K562 (cell line): ENCODE results near the gene SDC3. TPM values are rescaled to one million over a fixed set of nuclear protein-coding genes. Genes with fewer than 3 reads are reported as not detected.
A peak's percentile ranks its signal among the peaks of the same experiment; 100 is the strongest.

Source experiments
- ATAC-seq: fragments of 200-7000 bp; cut with Tn5 transposase; 3 replicates; pipeline ENCODE4 v1.9.1; 2020; ENCODE audit warnings: moderate library complexity
- BruUV-seq: library from RNA; stranded (reverse); fragments of 400-500 nt; replicated peaks from 2 replicates; lab custom pipeline; 2021; lab: Mats Ljungman, UMichigan
- CTCF ChIA-PET: fragments of 300-600 bp; formaldehyde crosslinking; extraction: SDS; loops from one replicate; lab custom pipeline; 2021; ENCODE audit warnings: low intra/inter-chr PET ratio; lab: Yijun Ruan, JAX
- POLR2A ChIA-PET: fragments of 300-600, 350-650 bp; sonication (Branson Sonifier 250); formaldehyde crosslinking; extraction: SDS; loops from one replicate; lab custom pipeline; 2021; ENCODE audit warnings: antibody characterized with exemption, inconsistent platforms; lab: Yijun Ruan, JAX
- DNase-seq, 4 experiments: peaks; one replicate each; pipeline versions ENCODE4 v3.0.0 to v3.0.0-alpha.2; 2011 to 2018; ENCODE audit warnings: low spot score in 3 of 4, mixed read lengths in 3 of 4; ENCODE audit errors: extremely low read depth in 1 of 4
- FAIRE-seq: peaks from 2 replicates; lab custom pipeline; 2011; peaks lifted over from hg19 to GRCh38; lab: Jason Lieb, UNC
- H2AFZ ChIP-seq: 2 replicates; pipeline ENCODE4 v1.6.0; 2011; ENCODE audit warnings: low read depth, low read length, control low read depth, inconsistent platforms
- H3K27ac ChIP-seq: fragments of 200-600 bp; 3 replicates; pipeline ENCODE4 v1.8.0; 2011; ENCODE audit warnings: low read depth, mild to moderate bottlenecking, control low read depth, inconsistent platforms, low read length, moderate library complexity, mixed read lengths; ENCODE audit errors: extremely low read depth
- H3K27me3 ChIP-seq, 2 experiments: fragments of 300-600 bp in 1 of 2; 2 replicates in 1 of 2; 3 replicates in 1 of 2; pipeline versions ENCODE4 v1.6.0 to v1.8.0; 2011; ENCODE audit warnings: inconsistent platforms in 2 of 2, low read length in 2 of 2, mild to moderate bottlenecking in 1 of 2, mixed read lengths in 1 of 2, moderate library complexity in 1 of 2; ENCODE audit not compliant: control insufficient read depth in 2 of 2, insufficient read depth in 2 of 2
- H3K36me3 ChIP-seq: fragments of 300-600 bp; 3 replicates; pipeline ENCODE4 v1.8.0; 2011; ENCODE audit warnings: mild to moderate bottlenecking, low read length, inconsistent platforms; ENCODE audit not compliant: control insufficient read depth, insufficient read depth
- H3K4me1 ChIP-seq, 2 experiments: fragments of 200-600 bp in 1 of 2; replicated peaks in 1 of 2; 2 replicates in 1 of 2; 3 replicates in 1 of 2; pipeline versions ENCODE4 v1.5.1 to v1.8.0; 2011; ENCODE audit warnings: inconsistent platforms in 2 of 2, low read length in 2 of 2, mild to moderate bottlenecking in 1 of 2, mixed read lengths in 1 of 2, moderate library complexity in 1 of 2; ENCODE audit not compliant: control insufficient read depth in 2 of 2, insufficient read depth in 2 of 2
- H3K4me2 ChIP-seq: 2 replicates; pipeline ENCODE4 v1.6.1; 2011; ENCODE audit warnings: low read length, control low read depth, inconsistent platforms, mixed read lengths; ENCODE audit not compliant: insufficient read depth
- H3K4me3 ChIP-seq: fragments of 200-600 bp; sonication (generic), shearing (Covaris generic); 2 replicates; pipeline ENCODE4 v1.5.1; 2016; ENCODE audit warnings: control low read depth, inconsistent platforms
- H3K79me2 ChIP-seq: fragments of 200-600 bp; 3 replicates; pipeline ENCODE4 v1.8.0; 2011; ENCODE audit warnings: low read length, inconsistent platforms; ENCODE audit not compliant: control insufficient read depth, insufficient read depth
- H3K9ac ChIP-seq, 2 experiments: 2 replicates each; pipeline versions ENCODE4 v1.6.0 to v1.6.1; 2011; ENCODE audit warnings: low read depth in 2 of 2, low read length in 2 of 2, control low read depth in 1 of 2, inconsistent platforms in 1 of 2, mild to moderate bottlenecking in 1 of 2, mixed read lengths in 1 of 2; ENCODE audit not compliant: insufficient read depth in 1 of 2
- H3K9me1 ChIP-seq: one replicate; pipeline ENCODE4 v1.6.0; 2011; ENCODE audit warnings: inconsistent platforms, mild to moderate bottlenecking, low read length, moderate library complexity; ENCODE audit not compliant: control insufficient read depth, insufficient read depth
- H3K9me3 ChIP-seq: replicated peaks from 2 replicates; pipeline ENCODE4 v1.5.1; 2011; ENCODE audit warnings: low read depth, low read length, inconsistent platforms; ENCODE audit not compliant: control insufficient read depth, insufficient read depth
- H4K20me1 ChIP-seq: replicated peaks from 2 replicates; pipeline ENCODE4 v1.6.1; 2011; ENCODE audit warnings: low read length, inconsistent platforms, mixed read lengths; ENCODE audit not compliant: control insufficient read depth, insufficient read depth
- CEBPB ChIP-seq: fragments of 450-650 bp; IDR thresholded peaks from 2 replicates; pipeline ENCODE4 v1.6.1; 2016; ENCODE audit warnings: missing genetic modification characterization, missing compliant biosample characterization
- EGR1 ChIP-seq: fragments of 450-650 bp; conservative IDR thresholded peaks from 2 replicates; pipeline ENCODE4 v1.6.1; 2017; ENCODE audit warnings: mild to moderate bottlenecking
- FOXJ3 ChIP-seq: sonication (generic); formaldehyde crosslinking; IDR thresholded peaks from 2 replicates; pipeline ENCODE4 v1.4.0; 2020; ENCODE audit warnings: mild to moderate bottlenecking, missing genetic modification reagents
- HDAC6 ChIP-seq: IDR thresholded peaks from 2 replicates; pipeline ENCODE4 v1.6.1; 2012; ENCODE audit warnings: low read depth, mild to moderate bottlenecking, control low read depth, inconsistent platforms, low read length, moderate library complexity
- MEF2D ChIP-seq: conservative IDR thresholded peaks from 2 replicates; pipeline ENCODE4 v1.6.1; 2016; ENCODE audit warnings: low read depth, missing genetic modification characterization, missing compliant biosample characterization
- MYBL2 ChIP-seq, 2 experiments: fragments of 450-650 bp in 1 of 2; sonication (generic) in 1 of 2; formaldehyde crosslinking in 1 of 2; IDR thresholded peaks; 2 replicates each; pipeline versions ENCODE4 v1.6.1 to v1.8.1; 2017 to 2022; ENCODE audit warnings: borderline replicate concordance in 1 of 2, inconsistent platforms in 1 of 2, low read depth in 1 of 2, mild to moderate bottlenecking in 1 of 2, missing genetic modification reagents in 1 of 2, moderate library complexity in 1 of 2
- NCOA1 ChIP-seq: fragments of 450-650 bp; IDR thresholded peaks from 2 replicates; pipeline ENCODE4 v1.6.1; 2016; ENCODE audit warnings: low read depth
- RHOXF2B ChIP-seq: fragments of 250-450 bp; sonication (Bioruptor Pico); conservative IDR thresholded peaks from 2 replicates; pipeline ENCODE4 v1.5.1; 2021
- SMAD3 ChIP-seq: fragments of 450-650 bp; formaldehyde crosslinking; conservative IDR thresholded peaks from 2 replicates; pipeline ENCODE4 v1.4.0; 2020; ENCODE audit warnings: mild to moderate bottlenecking
- ZFX ChIP-seq: sonication (generic); formaldehyde crosslinking; IDR thresholded peaks from 2 replicates; pipeline ENCODE4 v1.8.0; 2022; ENCODE audit warnings: mild to moderate bottlenecking, missing genetic modification reagents, moderate library complexity
- ZNF263 ChIP-seq: sonication (generic); formaldehyde crosslinking; IDR thresholded peaks from 2 replicates; pipeline ENCODE4 v1.8.0; 2022; ENCODE audit warnings: mild to moderate bottlenecking, missing genetic modification reagents, borderline replicate concordance
- WGBS: fragments of 100-300 bp; shearing (Covaris generic); methylation state at CpG from one replicate; pipeline ENCODE4 v1.1.6; 2016; ENCODE audit warnings: low coverage, mixed read lengths; ENCODE audit not compliant: insufficient coverage; ENCODE audit errors: missing lambda C conversion rate; 5-methylcytosine and 5-hydroxymethylcytosine counted together
- in situ Hi-C: fragments of 300-500 bp; cut with MboI; formaldehyde crosslinking; loops from 4 replicates; pipeline ENCODE4 v1.15.0; 2018; ENCODE audit warnings: inconsistent platforms, mixed read lengths
- intact Hi-C: fragments of 100-400 bp; cut with micrococcal nuclease; formaldehyde crosslinking; loops from 2 replicates; pipeline ENCODE4 v1.14.2; 2022
- polyA plus RNA-seq, 8 experiments: library from polyadenylated mRNA; depleted of rRNA in 4 of 8; stranded (reverse) in 5 of 8; unstranded in 3 of 8; fragments of >200 nt; fragmentation: Nextera tagmentation in 2 of 8; fragmentation: Illumina TruSeq in 1 of 8; extraction: Ambion mirVana in 2 of 8; extraction: Trizol in 1 of 8; gene quantifications; 2 replicates each; pipeline versions ENCODE4 v1.2.1 to v1.2.3, GENCODE V29; 2011 to 2014; ENCODE audit warnings: inconsistent platforms in 1 of 8, missing spikeins in 1 of 8
- total RNA-seq, 7 experiments: library from RNA; depleted of rRNA in 6 of 7; stranded (reverse); fragments of >200 nt in 6 of 7; fragmentation: Illumina TruSeq in 2 of 7; extraction: Trizol in 2 of 7; gene quantifications; 2 replicates each; pipeline versions ENCODE4 v1.2.1 to v1.2.3, GENCODE V29; 2011 to 2021; ENCODE audit warnings: low replicate concordance in 1 of 7
- TF ChIP-seq, protein P1 (sequence below): fragments of 250-450 bp; sonication (Bioruptor Pico); IDR thresholded peaks from 2 replicates; pipeline ENCODE4 v1.8.0; 2021; ENCODE audit warnings: moderate library complexity, mild to moderate bottlenecking, inconsistent platforms
- TF ChIP-seq, protein P2 (sequence below): sonication (generic); formaldehyde crosslinking; IDR thresholded peaks from 2 replicates; pipeline ENCODE4 v1.5.0; 2020; ENCODE audit warnings: missing genetic modification reagents
- TF ChIP-seq, protein P3 (sequence below): sonication (generic); formaldehyde crosslinking; IDR thresholded peaks from 2 replicates; pipeline ENCODE4 v1.9.0; 2022; ENCODE audit warnings: mild to moderate bottlenecking, missing genetic modification reagents

SDC3 gene
- total and polyA plus RNA-seq, 9 of the 15 experiments (the other 6 are each of a cell fraction or from before 2014, with no cell fraction given) = 0.38 to 44.1 (median 12.1) TPM

DNA sequence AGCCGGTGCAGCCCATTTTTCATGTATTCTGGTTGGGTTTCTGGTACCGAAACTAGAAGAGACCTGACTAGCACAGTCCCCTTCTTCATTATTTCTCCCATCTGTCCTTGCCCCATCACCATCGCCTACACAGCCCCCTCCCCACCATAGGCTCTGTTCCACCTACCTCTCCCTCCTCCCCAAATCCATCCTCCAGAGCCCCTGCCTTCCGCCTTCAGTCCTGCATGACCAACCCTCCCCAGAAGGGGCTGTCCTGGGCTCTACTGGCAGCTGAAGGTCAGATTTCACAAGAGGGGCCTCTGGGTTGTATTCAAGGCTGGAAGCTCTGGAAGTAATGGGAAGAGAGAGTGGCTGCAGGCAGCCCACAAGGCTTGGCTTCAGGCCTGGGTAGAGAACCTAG, 55.2 kb downstream of the SDC3 start:
- Histone ChIP-seq H3K4me2 (no peak overlapping the region), H3K36me3 (no peaks in the 10 kb centered on the region), H3K79me2 (no peaks in the 10 kb centered on the region), H3K27me3 (no peaks in the 10 kb centered on the region; a peak in 1 of 5 replicates), H3K4me3 (no peak overlapping the region), H3K27ac (no peak overlapping the region), H3K9me1 (no peaks in the 10 kb centered on the region), H2AFZ (peak overlapping the region; percentile 69), H3K9ac (no peak overlapping the region; a peak in 1 of 4 replicates), H3K9me3 (no peaks in the 10 kb centered on the region), H3K4me1 (peaks cover 3 to 18% of the 10 kb centered on the region in 2 experiments; a peak in 3 of 5 replicates), H4K20me1 (no peaks in the 10 kb centered on the region)
- in situ Hi-C loops (no loop called here), intact Hi-C loops (no loop called here)
- TF ChIP-seq CEBPB (peak; percentile 34; the same call in 1 of the 2 replicates), NCOA1 (no peak), ZFX (CRISPR knock-in tag) (no peak), ZNF263 (CRISPR knock-in tag) (peak; percentile 82; the same call in 1 of the 2 replicates), MYBL2 (IDR thresholded peaks at IDR 0.05; ENCODE audit: low read depth) (no peak), MYBL2 (CRISPR knock-in tag; IDR thresholded peaks at IDR 0.05; ENCODE audit: borderline replicate concordance) (no peak)
- ChIA-PET POLR2A (interaction anchor here (0.8 to 1.5 kb wide), 4 partner anchors 12 to 33 kb away, joined by 3 to 5 read pairs (median 4); no protein-coding TSS in a partner anchor), CTCF (no interaction called here)
- no TSS peak for BruUV-seq
- DNase-seq (no peak), ATAC-seq (peak; percentile 10; the same call in 2 of the 3 replicates), FAIRE-seq (no peak)
- 90% methylated on average over 4 of the region's 4 CpGs for WGBS

DNA sequence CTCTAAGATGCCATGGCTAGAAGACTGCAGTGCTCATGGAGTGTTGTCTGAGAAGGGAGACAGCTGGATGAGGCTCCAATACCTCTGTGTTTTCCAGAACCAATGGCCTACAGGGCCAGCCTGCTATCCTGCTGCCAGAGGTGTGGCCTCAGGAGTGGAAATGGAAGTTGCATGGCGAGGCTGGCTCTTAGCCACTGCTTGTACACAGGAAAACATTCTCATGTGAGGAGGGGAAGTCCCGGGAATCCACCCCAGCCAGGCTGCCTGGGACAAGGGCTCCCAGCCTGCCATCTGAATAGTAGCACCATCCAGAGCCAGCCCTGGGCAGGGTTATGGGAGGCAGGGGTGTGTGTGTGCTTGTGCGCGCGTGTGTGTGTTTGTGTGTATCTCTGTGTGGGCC, 56.5 kb downstream of the SDC3 start:
- ChIA-PET POLR2A (no interaction called here), CTCF (no interaction called here)
- in situ Hi-C loops = no loop called here
- Histone ChIP-seq H3K9me1 (no peaks in the 10 kb centered on the region), H3K4me2 (no peak overlapping the region), H3K36me3 (no peaks in the 10 kb centered on the region), H3K27ac (no peak overlapping the region), H3K4me1 (peaks cover 8 to 19% of the 10 kb centered on the region in 2 experiments), H3K27me3 (peaks cover 0 to 7% of the 10 kb centered on the region in 2 experiments; a peak in 2 of 5 replicates), H4K20me1 (no peaks in the 10 kb centered on the region), H3K79me2 (no peaks in the 10 kb centered on the region), H3K9ac (no peak overlapping the region; a peak in 1 of 4 replicates), H3K9me3 (no peaks in the 10 kb centered on the region), H3K4me3 (no peak overlapping the region), H2AFZ (peak overlapping the region; percentile 48; the same call in 1 of the 2 replicates)
- WGBS = 74% methylated on average over 5 of the region's 5 CpGs
- intact Hi-C loops = no loop called here
- BruUV-seq = no TSS peak
- FAIRE-seq = no peak
- ATAC-seq = no peak
- DNase-seq = no peak
- TF ChIP-seq RHOXF2B (no peak), HDAC6 (no peak), FOXJ3 (CRISPR knock-in tag) (no peak), MEF2D (tag) (no peak), SMAD3 (CRISPR knock-in tag) (no peak), EGR1 (no peak)
- TF ChIP-seq, protein P1, sequence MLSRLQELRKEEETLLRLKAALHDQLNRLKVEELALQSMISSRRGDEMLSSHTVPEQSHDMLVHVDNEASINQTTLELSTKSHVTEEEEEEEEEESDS (CRISPR knock-in tag) = no peak
- TF ChIP-seq, protein P2, sequence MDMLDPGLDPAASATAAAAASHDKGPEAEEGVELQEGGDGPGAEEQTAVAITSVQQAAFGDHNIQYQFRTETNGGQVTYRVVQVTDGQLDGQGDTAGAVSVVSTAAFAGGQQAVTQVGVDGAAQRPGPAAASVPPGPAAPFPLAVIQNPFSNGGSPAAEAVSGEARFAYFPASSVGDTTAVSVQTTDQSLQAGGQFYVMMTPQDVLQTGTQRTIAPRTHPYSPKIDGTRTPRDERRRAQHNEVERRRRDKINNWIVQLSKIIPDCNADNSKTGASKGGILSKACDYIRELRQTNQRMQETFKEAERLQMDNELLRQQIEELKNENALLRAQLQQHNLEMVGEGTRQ = no peak
- TF ChIP-seq, protein P3, sequence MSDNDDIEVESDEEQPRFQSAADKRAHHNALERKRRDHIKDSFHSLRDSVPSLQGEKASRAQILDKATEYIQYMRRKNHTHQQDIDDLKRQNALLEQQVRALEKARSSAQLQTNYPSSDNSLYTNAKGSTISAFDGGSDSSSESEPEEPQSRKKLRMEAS = no peak
